GM12801 (cell line): ENCODE measurements around the gene THSD4.

Experiments used
- CTCF ChIP-seq: IDR thresholded peaks from one replicate; pipeline ENCODE4 v1.5.1; 2011; ENCODE audit warnings: control low read depth; ENCODE audit not compliant: insufficient read length; ENCODE audit errors: extremely low read depth

Gene THSD4

GRCh38 chr15:71518661-71519060 is 403.4 kb downstream of the THSD4 start:
- no peak for TF ChIP-seq CTCF

GRCh38 chr15:71526060-71526820 is 411.0 kb downstream of the THSD4 start:
- no peak for TF ChIP-seq CTCF

- no peak for TF ChIP-seq CTCF
Observed at GRCh38 chr15:71529361-71529760, 414.1 kb downstream of the THSD4 start.

GRCh38 chr15:71530116-71530515 is 414.8 kb downstream of the THSD4 start:
- no peak for TF ChIP-seq CTCF

GRCh38 chr15:71532994-71533393 is 417.7 kb downstream of the THSD4 start:
- TF ChIP-seq CTCF = no peak

GRCh38 chr15:71538181-71538580 is 422.9 kb downstream of the THSD4 start:
- no peak for TF ChIP-seq CTCF

GRCh38 chr15:71541746-71542145 is 426.5 kb downstream of the THSD4 start:
- no peak for TF ChIP-seq CTCF
